Activated CD8-positive, alpha-beta memory T cell treated with anti-CD3 and anti-CD28 coated beads, Interleukin-2, amount 50 U/mL, for 4 hours (primary cell): ENCODE data around the gene ALAD.

Source experiments
- DNase-seq: peaks from one replicate; pipeline ENCODE4 v3.0.0-alpha.2; 2020

ALAD gene

GRCh38 chr9:113343732-113344231 lies 57.3 kb downstream of the ALAD start:
- no peak for DNase-seq

- DNase-seq: no peak
Observed at GRCh38 chr9:113341712-113342410, 59.2 kb downstream of the ALAD start.

GRCh38 chr9:113340011-113340699 lies 60.9 kb downstream of the ALAD start, which contains the start of gene WDR31:
TSS of gene WDR31 (minus strand) at chr9:113340275. CDS start at chr9:113332022, 8,253 bp downstream.
- peak; percentile 79 for DNase-seq

- no peak for DNase-seq
Observed at GRCh38 chr9:113337714-113338113, 63.4 kb downstream of the ALAD start.
